Measurements from ENCODE around the gene KDELR1. TPM values are rescaled to one million over a fixed set of nuclear protein-coding genes. Genes with fewer than 3 reads are reported as not detected.

KDELR1 gene
- total and polyA plus RNA-seq, 2 of the 13 experiments (the other 11 are each of a cell fraction or from before 2014, with no cell fraction given), result 134 to 185 TPM

GRCh38 chr19:48419158-48419920 is 28.0 kb upstream of the KDELR1 start:
- FAIRE-seq, result no peak
- H4K20me1 ChIP-seq (ENCODE audit: insufficient read depth, low read length), result no peaks in the 10 kb centered on the region
- ChIA-PET CTCF (ENCODE audit: low intra/inter-chr PET ratio, low total read pairs) (no interaction called here), POLR2A (interaction anchor here (1.1 kb wide), 2 partner anchors 26 to 28 kb away, joined by 3 read pairs; partner anchors contain the start of gene KDELR1)
- H3K27ac ChIP-seq (ENCODE audit: extremely low read length, insufficient read depth, low read length), result no peak overlapping the region
- H3K9me3 ChIP-seq (ENCODE audit: low read length), result no peaks in the 10 kb centered on the region
- no peaks in the 10 kb centered on the region for H3K36me3 ChIP-seq (replicated peaks in 1 of 2; ENCODE audit: control insufficient read depth in 1 of 2, insufficient read depth in 2 of 2, low read length in 2 of 2)
- no peak overlapping the region for H3K4me2 ChIP-seq (ENCODE audit: low read depth, low read length)
- BruUV-seq (replicated peaks), result no TSS peak
- H2AFZ ChIP-seq (ENCODE audit: low read length), result no peak overlapping the region
- in situ Hi-C loops (cut with HindIII; ENCODE audit: extremely low pct_ligation_motif_present, low pct_unique_long_range_greater_than_20kb) (no loop called here), intact Hi-C loops (cut with micrococcal nuclease; ENCODE audit: unreplicated experiment) (no loop called here)
- WGBS (ENCODE audit: low lambda C conversion rate), result 58% methylated on average over 31 of the region's 31 CpGs
- H3K4me3 ChIP-seq (replicated peaks in 1 of 3; ENCODE audit: insufficient read depth in 1 of 3, low read depth in 2 of 3, low read length in 3 of 3), result no peak overlapping the region
- no peaks in the 10 kb centered on the region; a peak in 1 of 5 replicates for H3K27me3 ChIP-seq (ENCODE audit: control insufficient read depth in 1 of 2, insufficient read depth in 2 of 2, low read length in 2 of 2)
- no peak overlapping the region for H3K9ac ChIP-seq (ENCODE audit: insufficient read depth, low read depth, low read length)
- peaks cover 37% of the 10 kb centered on the region for H3K4me1 ChIP-seq (ENCODE audit: insufficient read depth, low read length)
- peak; percentile 55 for ATAC-seq
- DNase-seq (ENCODE audit: low spot score), result no peak
- H3K79me2 ChIP-seq (ENCODE audit: insufficient read depth, low read length), result no peaks in the 10 kb centered on the region
- no peak for TF ChIP-seq CC2D1A (CRISPR knock-in tag; IDR thresholded peaks at IDR 0.05)
- no peak for TF ChIP-seq ZNF180 (CRISPR knock-in tag; IDR thresholded peaks at IDR 0.05; ENCODE audit: borderline replicate concordance, low read depth)
- no peak for TF ChIP-seq NFE2L1 (CRISPR knock-in tag; IDR thresholded peaks at IDR 0.05; ENCODE audit: borderline replicate concordance)
- no peak for TF ChIP-seq RBM22 (optimal IDR thresholded peaks at IDR 0.05; ENCODE audit: low read length)
- no peak for TF ChIP-seq GTF2F1 (IDR thresholded peaks at IDR 0.05; ENCODE audit: low read length)
- no peak for TF ChIP-seq ZNF121 (CRISPR knock-in tag; IDR thresholded peaks at IDR 0.05)
- TF ChIP-seq ZNF724P (CRISPR knock-in tag; IDR thresholded peaks at IDR 0.05; ENCODE audit: borderline replicate concordance), result no peak
- TF ChIP-seq ERF (CRISPR knock-in tag; IDR thresholded peaks at IDR 0.05), result no peak
- no peak for TF ChIP-seq ZSCAN22 (CRISPR knock-in tag; IDR thresholded peaks at IDR 0.05)
- TF ChIP-seq SMARCC2 (IDR thresholded peaks at IDR 0.05), result no peak
- TF ChIP-seq POGK (CRISPR knock-in tag; conservative IDR thresholded peaks at IDR 0.05), result no peak
- TF ChIP-seq ZNF776 (CRISPR knock-in tag; IDR thresholded peaks at IDR 0.05), result no peak
- 0 out of 2 replicates have a peak, but pooled peaks have one; percentile 30 for TF ChIP-seq KDM5B (CRISPR knock-in tag; IDR thresholded peaks at IDR 0.05; ENCODE audit: borderline replicate concordance)
- TF ChIP-seq, protein P1, sequence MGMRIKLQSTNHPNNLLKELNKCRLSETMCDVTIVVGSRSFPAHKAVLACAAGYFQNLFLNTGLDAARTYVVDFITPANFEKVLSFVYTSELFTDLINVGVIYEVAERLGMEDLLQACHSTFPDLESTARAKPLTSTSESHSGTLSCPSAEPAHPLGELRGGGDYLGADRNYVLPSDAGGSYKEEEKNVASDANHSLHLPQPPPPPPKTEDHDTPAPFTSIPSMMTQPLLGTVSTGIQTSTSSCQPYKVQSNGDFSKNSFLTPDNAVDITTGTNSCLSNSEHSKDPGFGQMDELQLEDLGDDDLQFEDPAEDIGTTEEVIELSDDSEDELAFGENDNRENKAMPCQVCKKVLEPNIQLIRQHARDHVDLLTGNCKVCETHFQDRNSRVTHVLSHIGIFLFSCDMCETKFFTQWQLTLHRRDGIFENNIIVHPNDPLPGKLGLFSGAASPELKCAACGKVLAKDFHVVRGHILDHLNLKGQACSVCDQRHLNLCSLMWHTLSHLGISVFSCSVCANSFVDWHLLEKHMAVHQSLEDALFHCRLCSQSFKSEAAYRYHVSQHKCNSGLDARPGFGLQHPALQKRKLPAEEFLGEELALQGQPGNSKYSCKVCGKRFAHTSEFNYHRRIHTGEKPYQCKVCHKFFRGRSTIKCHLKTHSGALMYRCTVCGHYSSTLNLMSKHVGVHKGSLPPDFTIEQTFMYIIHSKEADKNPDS (CRISPR knock-in tag; IDR thresholded peaks at IDR 0.05), result no peak
- TF ChIP-seq ZNF30 (CRISPR knock-in tag; IDR thresholded peaks at IDR 0.05), result no peak
- TF ChIP-seq RCOR2 (CRISPR knock-in tag; IDR thresholded peaks at IDR 0.05), result no peak
- no peak for TF ChIP-seq SETDB1 (CRISPR knock-in tag; IDR thresholded peaks at IDR 0.05; ENCODE audit: borderline replicate concordance)
- TF ChIP-seq ZNF790 (CRISPR knock-in tag; IDR thresholded peaks at IDR 0.05; ENCODE audit: borderline replicate concordance), result no peak
- TF ChIP-seq MBD4 (IDR thresholded peaks at IDR 0.05; ENCODE audit: borderline replicate concordance, low read length), result no peak
- TF ChIP-seq KDM6A (CRISPR knock-in tag; IDR thresholded peaks at IDR 0.05; ENCODE audit: low read depth), result no peak
- TF ChIP-seq BRD4 (CRISPR knock-in tag; IDR thresholded peaks at IDR 0.05), result no peak
- TF ChIP-seq ZNF615 (CRISPR knock-in tag; IDR thresholded peaks at IDR 0.05; ENCODE audit: borderline replicate concordance), result no peak

All from HepG2 (cell line).